HG03060 (cell line): Measurements from ENCODE around the gene RHOT2.
"Not testable (repeated sequence)": the region's sequence is repeated elsewhere in the genome, so short reads cannot be mapped to it uniquely, and the experiment has no call there.

ENCODE experiments used
- ATAC-seq: cut with Tn5 transposase; IDR thresholded peaks from one replicate; pipeline ENCODE4 v1.9.1; 2021; ENCODE audit warnings: low read depth, moderate number of reproducible peaks; ENCODE audit not compliant: unreplicated experiment

The RHOT2 gene

GRCh38 chr16:679814-680624 lies 12.1 kb downstream of the RHOT2 start, which contains the start of gene STUB1:
Gene STUB1, plus strand, starts transcription at chr16:680410. Its CDS starts 116 bp downstream, at chr16:680526.
- ATAC-seq, result no peak

GRCh38 chr16:680625-680945 lies 12.7 kb downstream of the RHOT2 start:
- no peak for ATAC-seq

- no peak for ATAC-seq
These were observed 13.2 kb downstream of the RHOT2 start for GRCh38 chr16:680967-681745.

GRCh38 chr16:681746-682427 lies 14.0 kb downstream of the RHOT2 start:
- no peak for ATAC-seq

GRCh38 chr16:682493-683395 lies 14.8 kb downstream of the RHOT2 start:
- no peak for ATAC-seq

GRCh38 chr16:683396-684070 lies 15.6 kb downstream of the RHOT2 start:
- no peak for ATAC-seq

GRCh38 chr16:684071-684794 lies 16.3 kb downstream of the RHOT2 start, which contains the start of gene JMJD8:
Gene JMJD8, minus strand, starts transcription at chr16:684334. Its CDS starts 15 bp downstream, at chr16:684319.
- ATAC-seq, result no peak

GRCh38 chr16:684961-685696 lies 17.2 kb downstream of the RHOT2 start:
- no peak for ATAC-seq

- ATAC-seq, result no peak
These were observed 18.0 kb downstream of the RHOT2 start for GRCh38 chr16:685967-686366.

GRCh38 chr16:686459-687260 lies 18.7 kb downstream of the RHOT2 start:
- no peak for ATAC-seq

- no peak for ATAC-seq
These were observed 19.6 kb downstream of the RHOT2 start for GRCh38 chr16:687499-687898.

GRCh38 chr16:689175-689897 lies 21.4 kb downstream of the RHOT2 start:
- ATAC-seq, result no peak

- ATAC-seq, result not testable (repeated sequence)
These were observed 23.3 kb downstream of the RHOT2 start for GRCh38 chr16:691242-691641.

GRCh38 chr16:692356-693108 lies 24.6 kb downstream of the RHOT2 start:
- ATAC-seq, result no peak

GRCh38 chr16:693364-693763 lies 25.4 kb downstream of the RHOT2 start:
- ATAC-seq, result no peak

- no peak for ATAC-seq
These were observed 25.8 kb downstream of the RHOT2 start for GRCh38 chr16:693766-694165.
